ENCODE results near the gene BAZ2B. TPM values are rescaled to one million over a fixed set of nuclear protein-coding genes. Genes with fewer than 3 reads are reported as not detected.

Gene BAZ2B
- total RNA-seq, 2 donors from 2014 or later: 16.8 to 19.7 TPM

DNA sequence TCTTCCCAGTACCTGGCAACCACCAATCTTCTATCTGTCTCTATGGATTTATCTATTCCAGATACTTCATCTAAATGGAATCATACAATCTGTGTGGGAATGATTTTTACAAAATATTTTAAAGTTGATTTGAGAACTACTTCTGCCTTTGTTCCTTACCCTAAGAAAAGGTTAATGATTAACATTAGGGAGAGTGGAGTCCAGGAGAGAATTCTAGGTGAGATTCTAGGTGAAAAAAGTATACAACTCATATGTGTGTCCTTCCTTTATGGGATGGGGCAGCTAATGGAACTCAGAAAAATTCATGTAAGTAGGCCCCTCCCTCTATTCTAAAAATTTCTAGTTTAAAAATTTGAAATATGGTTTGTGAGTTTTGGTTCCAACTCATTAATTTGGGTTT is 293.9 kb downstream of the BAZ2B start:
- ATAC-seq (replicated peaks in 1 of 2): no peak
- no peak overlapping the region for H3K4me3 Mint-ChIP-seq
- no peaks in the 10 kb centered on the region for H3K36me3 Mint-ChIP-seq (ENCODE audit: insufficient read depth in 2 of 2)
- H3K9me3 Mint-ChIP-seq: no peaks in the 10 kb centered on the region
- no peaks in the 10 kb centered on the region for H3K4me1 Mint-ChIP-seq (ENCODE audit: low read depth)
- no peak overlapping the region for H3K27ac Mint-ChIP-seq
- H3K27me3 Mint-ChIP-seq (ENCODE audit: low read depth): no peaks in the 10 kb centered on the region
- DNase-seq: no peak

- ATAC-seq (replicated peaks in 1 of 2) (no peak), DNase-seq (no peak)
- Mint-ChIP-seq H3K4me1 (ENCODE audit: low read depth) (no peaks in the 10 kb centered on the region), H3K27ac (no peak overlapping the region), H3K36me3 (ENCODE audit: insufficient read depth in 2 of 2) (peaks cover 0 to 2% of the 10 kb centered on the region in 2 donors), H3K4me3 (no peak overlapping the region), H3K9me3 (peaks cover 0 to 1% of the 10 kb centered on the region in 2 donors), H3K27me3 (ENCODE audit: low read depth) (no peaks in the 10 kb centered on the region)
Measured at GRCh38 chr2:159317392-159318088, 298.8 kb downstream of the BAZ2B start.

- Mint-ChIP-seq H3K27me3 (ENCODE audit: low read depth) (peaks cover 11% of the 10 kb centered on the region), H3K4me3 (no peak overlapping the region), H3K9me3 (peaks cover 0 to 6% of the 10 kb centered on the region in 2 donors), H3K27ac (no peak overlapping the region), H3K36me3 (ENCODE audit: insufficient read depth in 2 of 2) (peaks cover 4% of the 10 kb centered on the region in 2 donors), H3K4me1 (ENCODE audit: low read depth) (no peaks in the 10 kb centered on the region)
- ATAC-seq (replicated peaks in 1 of 2) (no peak), DNase-seq (no peak)
Measured at GRCh38 chr2:159307942-159308341, 308.4 kb downstream of the BAZ2B start.

- ATAC-seq (replicated peaks in 1 of 2) (no peak), DNase-seq (no peak)
- no peak overlapping the region for H3K4me3 Mint-ChIP-seq
- H3K4me1 Mint-ChIP-seq (ENCODE audit: low read depth): no peaks in the 10 kb centered on the region
- no peak overlapping the region for H3K27ac Mint-ChIP-seq
- peaks cover 0 to 6% of the 10 kb centered on the region in 2 donors for H3K9me3 Mint-ChIP-seq
- H3K27me3 Mint-ChIP-seq (ENCODE audit: low read depth): no peaks in the 10 kb centered on the region
- peaks cover 4% of the 10 kb centered on the region in 2 donors for H3K36me3 Mint-ChIP-seq (ENCODE audit: insufficient read depth in 2 of 2)
Measured at GRCh38 chr2:159300586-159300985, 315.8 kb downstream of the BAZ2B start.

DNA sequence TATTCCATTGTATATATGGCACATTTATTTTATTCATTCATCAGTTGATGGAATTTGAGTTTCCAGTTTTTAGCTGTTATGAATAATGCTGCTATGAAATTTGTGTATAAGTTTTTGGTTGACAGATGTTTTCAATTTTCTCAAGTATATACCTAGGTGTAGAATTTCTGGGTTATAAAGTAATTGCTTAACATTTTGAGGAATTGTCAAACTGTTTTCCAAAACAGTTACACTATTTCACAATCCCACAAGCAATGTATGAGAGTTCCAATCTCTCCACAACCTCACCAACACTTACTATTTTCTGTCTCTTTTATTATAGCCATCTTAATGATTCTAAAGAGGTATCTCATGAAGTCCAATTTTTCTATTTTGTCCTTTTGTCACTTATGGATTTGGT is 317.4 kb downstream of the BAZ2B start:
- Mint-ChIP-seq H3K9me3 (peaks cover 0 to under 1% of the 10 kb centered on the region in 2 donors), H3K27me3 (ENCODE audit: low read depth) (no peaks in the 10 kb centered on the region), H3K27ac (peak overlapping the region; percentile 22), H3K4me3 (no peak overlapping the region), H3K4me1 (ENCODE audit: low read depth) (no peaks in the 10 kb centered on the region), H3K36me3 (ENCODE audit: insufficient read depth in 2 of 2) (peaks cover 0 to under 1% of the 10 kb centered on the region in 2 donors)
- DNase-seq (no peak), ATAC-seq (replicated peaks in 1 of 2) (no peak)

DNA sequence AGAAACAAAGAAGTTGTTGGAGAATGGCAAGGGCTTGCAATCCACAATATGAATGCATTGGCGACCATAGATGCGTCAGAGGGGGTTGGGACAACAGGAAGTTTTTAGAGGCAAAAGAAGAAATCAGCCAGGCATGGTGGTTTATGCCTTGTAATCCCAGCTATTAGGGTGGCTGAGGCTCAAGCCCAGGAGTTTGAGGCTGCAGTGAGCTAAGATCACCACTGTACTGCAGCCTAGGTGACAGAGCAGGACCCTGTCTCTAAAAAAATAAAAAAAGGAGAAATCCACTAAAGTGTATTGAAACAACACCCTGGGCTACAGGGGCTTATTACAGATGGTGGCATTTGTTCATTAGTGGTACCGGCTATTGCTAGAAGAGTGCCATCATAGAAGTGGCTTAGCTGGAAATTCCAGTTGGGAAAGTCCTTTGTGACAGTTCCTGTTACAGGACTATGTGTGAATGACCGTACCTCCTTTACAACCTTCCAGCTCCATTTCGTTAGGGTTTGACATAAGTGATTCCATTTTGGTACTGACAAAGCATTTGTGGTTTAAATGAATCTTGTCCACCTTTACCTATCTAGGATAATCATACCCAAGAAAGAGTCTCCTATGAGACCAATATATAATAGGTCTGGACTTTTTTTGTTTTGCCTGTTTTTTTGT is 319.2 kb downstream of the BAZ2B start:
- Mint-ChIP-seq H3K36me3 (ENCODE audit: insufficient read depth in 2 of 2) (no peaks in the 10 kb centered on the region), H3K4me1 (ENCODE audit: low read depth) (no peaks in the 10 kb centered on the region), H3K4me3 (no peak overlapping the region), H3K9me3 (no peaks in the 10 kb centered on the region), H3K27me3 (ENCODE audit: low read depth) (no peaks in the 10 kb centered on the region), H3K27ac (no peak overlapping the region)
- DNase-seq (no peak), ATAC-seq (replicated peaks in 1 of 2) (no peak)

- Mint-ChIP-seq H3K9me3 (no peaks in the 10 kb centered on the region), H3K27ac (no peak overlapping the region), H3K36me3 (ENCODE audit: insufficient read depth in 2 of 2) (no peaks in the 10 kb centered on the region), H3K4me1 (ENCODE audit: low read depth) (peaks cover 20% of the 10 kb centered on the region), H3K4me3 (no peak overlapping the region), H3K27me3 (ENCODE audit: low read depth) (no peaks in the 10 kb centered on the region)
- DNase-seq (no peak), ATAC-seq (replicated peaks in 1 of 2) (no peak)
Measured at GRCh38 chr2:159292157-159292556, 324.2 kb downstream of the BAZ2B start.

DNA sequence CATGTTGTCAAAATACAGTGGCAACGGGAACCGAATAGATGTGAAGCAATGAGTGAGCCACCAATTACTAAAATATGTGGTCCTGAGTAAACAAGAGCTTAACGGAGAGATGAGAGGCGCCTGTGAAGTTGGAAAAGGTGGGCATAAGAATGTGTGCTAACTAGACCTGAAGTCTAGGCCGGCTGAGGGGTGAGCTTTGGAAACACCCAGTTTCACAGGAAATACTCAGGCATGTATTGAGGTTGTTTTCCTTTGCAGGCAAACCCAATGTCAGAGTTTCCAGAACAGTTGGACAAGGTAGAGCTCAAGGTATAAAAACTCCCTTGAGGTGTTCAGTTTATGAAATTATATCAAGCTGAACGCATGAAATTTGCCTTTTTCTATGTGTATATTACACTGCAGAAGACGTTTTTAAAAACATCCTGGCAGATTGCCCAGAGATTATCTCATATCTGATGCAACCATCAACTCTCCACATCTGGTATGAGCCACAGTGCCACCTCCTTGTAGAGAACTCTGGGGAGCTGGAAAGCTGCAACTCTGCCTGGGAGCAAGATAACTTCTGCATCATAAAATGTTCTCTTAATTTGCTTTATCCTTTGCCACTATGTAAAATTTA is 325.9 kb downstream of the BAZ2B start:
- Mint-ChIP-seq H3K36me3 (ENCODE audit: insufficient read depth in 2 of 2) (no peaks in the 10 kb centered on the region), H3K9me3 (no peaks in the 10 kb centered on the region), H3K4me1 (ENCODE audit: low read depth) (peaks cover 29% of the 10 kb centered on the region), H3K27me3 (ENCODE audit: low read depth) (no peaks in the 10 kb centered on the region), H3K4me3 (peak overlapping the region; percentile 44 to 59), H3K27ac (peak overlapping the region; percentile 10)
- ATAC-seq (replicated peaks in 1 of 2) (peak; percentile 10 to 29), DNase-seq (peak; percentile 38 to 40)

- Mint-ChIP-seq H3K27me3 (ENCODE audit: low read depth) (no peaks in the 10 kb centered on the region), H3K4me3 (peak overlapping the region; percentile 85 to 88), H3K4me1 (ENCODE audit: low read depth) (peaks cover 41% of the 10 kb centered on the region), H3K9me3 (no peaks in the 10 kb centered on the region), H3K27ac (no peak overlapping the region), H3K36me3 (ENCODE audit: insufficient read depth in 2 of 2) (no peaks in the 10 kb centered on the region)
- no peak for DNase-seq
- no peak for ATAC-seq (replicated peaks in 1 of 2)
Measured at GRCh38 chr2:159287733-159288132, 328.6 kb downstream of the BAZ2B start.

- ATAC-seq (replicated peaks in 1 of 2) (peak; percentile 96 to 97), DNase-seq (peak; percentile 98 to 99)
- no peaks in the 10 kb centered on the region for H3K9me3 Mint-ChIP-seq
- H3K4me3 Mint-ChIP-seq: peak overlapping the region; percentile 85 to 88
- peaks cover 41% of the 10 kb centered on the region for H3K4me1 Mint-ChIP-seq (ENCODE audit: low read depth)
- H3K27me3 Mint-ChIP-seq (ENCODE audit: low read depth): no peaks in the 10 kb centered on the region
- H3K27ac Mint-ChIP-seq: peak overlapping the region; percentile 56
- no peaks in the 10 kb centered on the region for H3K36me3 Mint-ChIP-seq (ENCODE audit: insufficient read depth in 2 of 2)
Measured at GRCh38 chr2:159286709-159287441, 329.5 kb downstream of the BAZ2B start.

- H3K4me3 Mint-ChIP-seq: peak within 1 kb of the TSS; percentile 85 to 88
- H3K36me3 Mint-ChIP-seq (ENCODE audit: insufficient read depth in 2 of 2): no peaks in the 10 kb centered on the region
- peak within 1 kb of the TSS; percentile 86 for H3K27ac Mint-ChIP-seq
- H3K27me3 Mint-ChIP-seq (ENCODE audit: low read depth): no peaks in the 10 kb centered on the region
- DNase-seq (peak; percentile 21 to 42), ATAC-seq (replicated peaks in 1 of 2) (peak in 1 of 2 donors; percentile 56)
- H3K9me3 Mint-ChIP-seq: no peaks in the 10 kb centered on the region
- H3K4me1 Mint-ChIP-seq (ENCODE audit: low read depth): peaks cover 40% of the 10 kb centered on the region
Measured at GRCh38 chr2:159285929-159286708, 330.2 kb downstream of the BAZ2B start, which contains the start of gene WDSUB1. WDSUB1 (minus strand) TSS chr2:159286703; CDS start chr2:159283069, 3,634 bp downstream.

DNA sequence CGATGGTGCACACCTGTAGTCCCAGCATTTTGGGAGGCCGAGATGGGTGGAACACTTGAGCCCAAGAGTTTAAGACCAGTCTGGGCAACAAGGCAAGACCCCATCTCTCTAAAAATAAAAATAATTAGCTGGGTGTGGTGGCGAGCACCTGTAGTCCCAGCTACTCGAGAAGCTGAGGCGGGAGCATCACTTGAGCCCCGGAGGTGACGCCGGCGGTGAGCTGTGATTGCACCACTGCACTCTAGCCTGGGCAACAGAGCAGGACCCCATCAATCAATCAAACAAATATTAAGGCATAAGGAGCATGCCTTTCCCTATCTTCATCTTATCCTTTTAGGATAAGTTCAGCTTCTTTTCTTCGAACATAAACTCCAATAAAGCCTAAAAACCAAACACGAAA is 330.9 kb downstream of the BAZ2B start:
- DNase-seq: no peak
- Mint-ChIP-seq H3K4me3 (peak overlapping the region; percentile 85 to 88), H3K27ac (no peak overlapping the region), H3K27me3 (ENCODE audit: low read depth) (no peaks in the 10 kb centered on the region), H3K4me1 (ENCODE audit: low read depth) (peaks cover 33% of the 10 kb centered on the region), H3K9me3 (no peaks in the 10 kb centered on the region), H3K36me3 (ENCODE audit: insufficient read depth in 2 of 2) (no peaks in the 10 kb centered on the region)
- no peak for ATAC-seq (replicated peaks in 1 of 2)
